ENCODE data around the gene THADA.

- no peak for TF ChIP-seq EZH2 (IDR thresholded peaks at IDR 0.05)
- no peak for TF ChIP-seq CTCF (IDR thresholded peaks at IDR 0.05)
These were observed 195.3 kb downstream of the THADA start for GRCh38 chr2:43400508-43400907.

Measured in neural progenitor cell (in vitro differentiated cells).